GM12878 (cell line): Measurements from ENCODE around the gene CCNL2. TPM values are rescaled to one million over a fixed set of nuclear protein-coding genes. Genes with fewer than 3 reads are reported as not detected.

Source experiments
- ATAC-seq: fragments of 200-7000 bp; cut with Tn5 transposase; 3 replicates; pipeline ENCODE4 v1.9.1; 2020; ENCODE audit warnings: mild to moderate bottlenecking, moderate library complexity
- BruUV-seq: library from RNA; stranded (reverse); fragments of 400-500 nt; replicated peaks from 2 replicates; lab custom pipeline; 2021; lab: Mats Ljungman, UMichigan
- CTCF ChIA-PET: fragments of 300-600 bp; sonication (Branson Sonifier 250); formaldehyde crosslinking; extraction: SDS; loops from one replicate; lab custom pipeline; 2021; ENCODE audit warnings: inconsistent platforms; lab: Yijun Ruan, JAX
- POLR2A ChIA-PET: fragments of 350-600 bp; formaldehyde crosslinking; extraction: SDS; loops from one replicate; lab custom pipeline; 2021; ENCODE audit warnings: inconsistent platforms; lab: Charles Lee
- RAD21 ChIA-PET: fragments of 300-600 bp; sonication (Branson Sonifier 250); formaldehyde crosslinking; loops from one replicate; lab custom pipeline; 2023; ENCODE audit warnings: antibody characterized with exemption; ENCODE audit not compliant: unreplicated experiment; lab: Charles Lee
- SMC1A ChIA-PET: fragments of 300-600 bp; sonication (Branson Sonifier 250); formaldehyde crosslinking; loops from one replicate; lab custom pipeline; 2023; ENCODE audit not compliant: unreplicated experiment, uncharacterized antibody; lab: Charles Lee
- DNase-seq: peaks from one replicate; pipeline ENCODE4 v3.0.0-alpha.2; 2011; ENCODE audit warnings: low read depth, low spot score
- FAIRE-seq: peaks from 3 replicates; lab custom pipeline; 2011; peaks lifted over from hg19 to GRCh38; lab: Jason Lieb, UNC
- H2AFZ ChIP-seq: 2 replicates; pipeline ENCODE4 v1.6.0; 2011; ENCODE audit warnings: low read depth, low read length, control low read depth; ENCODE audit not compliant: control insufficient read depth
- H3K27ac ChIP-seq: 2 replicates; pipeline ENCODE4 v1.5.1; 2011; ENCODE audit warnings: control low read depth; ENCODE audit not compliant: control insufficient read depth, insufficient read depth
- H3K27me3 ChIP-seq, 2 experiments: replicated peaks in 1 of 2; 2 replicates each; pipeline versions ENCODE4 v1.6.0 to v1.6.1; 2011; ENCODE audit warnings: low read length in 1 of 2; ENCODE audit not compliant: control insufficient read depth in 2 of 2, insufficient read depth in 2 of 2
- H3K36me3 ChIP-seq, 2 experiments: 2 replicates each; pipeline ENCODE4 v1.5.1; 2011; ENCODE audit warnings: low read length in 1 of 2; ENCODE audit not compliant: control insufficient read depth in 2 of 2, insufficient read depth in 2 of 2
- H3K4me1 ChIP-seq: 2 replicates; pipeline ENCODE4 v1.6.1; 2011; ENCODE audit warnings: mild to moderate bottlenecking, low read length, moderate library complexity, mixed read lengths; ENCODE audit not compliant: control insufficient read depth, insufficient read depth
- H3K4me2 ChIP-seq: 2 replicates; pipeline ENCODE4 v1.6.0; 2011; ENCODE audit warnings: control low read depth; ENCODE audit not compliant: control insufficient read depth, insufficient read depth
- H3K4me3 ChIP-seq: fragments of 200-600 bp; sonication (generic); 2 replicates; pipeline ENCODE4 v1.5.1; 2016
- H3K79me2 ChIP-seq: 2 replicates; pipeline ENCODE4 v1.6.0; 2011; ENCODE audit warnings: low read length; ENCODE audit not compliant: control insufficient read depth, insufficient read depth
- H3K9ac ChIP-seq: 2 replicates; pipeline ENCODE4 v1.8.0; 2011; ENCODE audit warnings: low read length, control low read depth, mixed read lengths; ENCODE audit not compliant: control insufficient read depth, insufficient read depth
- H3K9me3 ChIP-seq: replicated peaks from 3 replicates; pipeline ENCODE4 v1.5.1; 2011; ENCODE audit warnings: mild to moderate bottlenecking, low read length; ENCODE audit not compliant: control insufficient read depth, insufficient read depth
- H4K20me1 ChIP-seq: 2 replicates; pipeline ENCODE4 v1.6.0; 2011; ENCODE audit not compliant: control insufficient read depth, insufficient read depth
- GABPA ChIP-seq: IDR thresholded peaks from 2 replicates; pipeline ENCODE4 v1.6.1; 2014; ENCODE audit warnings: antibody characterized with exemption, low read depth, mild to moderate bottlenecking, inconsistent platforms
- HDGF ChIP-seq: fragments of 450-650 bp; IDR thresholded peaks from 2 replicates; pipeline ENCODE4 v1.6.1; 2016; ENCODE audit warnings: antibody characterized with exemption
- JUND ChIP-seq: IDR thresholded peaks from 2 replicates; pipeline ENCODE4 v1.6.1; 2012; ENCODE audit warnings: low read depth, mild to moderate bottlenecking, low read length, improper control_type of control experiment, moderate library complexity
- KLF5 ChIP-seq: fragments of 450-650 bp; IDR thresholded peaks from 2 replicates; pipeline ENCODE4 v1.6.1; 2014; ENCODE audit warnings: mild to moderate bottlenecking; ENCODE audit not compliant: partially characterized antibody
- NFXL1 ChIP-seq: fragments of 450-650 bp; IDR thresholded peaks from 2 replicates; pipeline ENCODE4 v1.6.1; 2017; ENCODE audit warnings: antibody characterized with exemption, mild to moderate bottlenecking, borderline replicate concordance
- POLR2A ChIP-seq: IDR thresholded peaks from 2 replicates; pipeline ENCODE4 v1.6.1; 2011; ENCODE audit warnings: low read depth, mild to moderate bottlenecking, low read length
- SPI1 ChIP-seq: IDR thresholded peaks from 2 replicates; pipeline ENCODE4 v1.6.1; 2011; ENCODE audit warnings: low read depth, mild to moderate bottlenecking, low read length, moderate library complexity, borderline replicate concordance; ENCODE audit not compliant: insufficient read depth
- STAT1 ChIP-seq: fragments of 450-650 bp; conservative IDR thresholded peaks from 2 replicates; pipeline ENCODE4 v1.6.1; 2014; ENCODE audit warnings: antibody characterized with exemption, mild to moderate bottlenecking
- TBL1XR1 ChIP-seq: IDR thresholded peaks from 2 replicates; pipeline ENCODE4 v1.6.1; 2012; ENCODE audit warnings: low read depth, low read length, improper control_type of control experiment
- ZBED1 ChIP-seq: IDR thresholded peaks from 2 replicates; pipeline ENCODE4 v1.6.1; 2016; ENCODE audit warnings: borderline replicate concordance
- WGBS: methylation state at CpG from one replicate; pipeline ENCODE4 v1.1.6; 2016; ENCODE audit warnings: low lambda C conversion rate; ENCODE audit not compliant: insufficient replicate concordance, insufficient coverage; ENCODE audit errors: missing lambda C conversion rate; 5-methylcytosine and 5-hydroxymethylcytosine counted together
- in situ Hi-C: fragments of 300-500 bp; cut with MboI; formaldehyde crosslinking; loops from 9 replicates; pipeline ENCODE4 v1.14.3; 2018; ENCODE audit warnings: mixed read lengths
- intact Hi-C: fragments of 100-400 bp; cut with micrococcal nuclease; formaldehyde crosslinking; loops from one replicate; pipeline ENCODE4 v1.14.2; 2022; ENCODE audit not compliant: unreplicated experiment
- polyA plus RNA-seq, 11 experiments: library from polyadenylated mRNA; depleted of rRNA in 4 of 11; unstranded in 6 of 11; stranded (reverse) in 5 of 11; fragments of >200 nt; fragmentation: Nextera tagmentation in 4 of 11; fragmentation: Illumina TruSeq in 1 of 11; extraction: Ambion mirVana in 4 of 11; extraction: Trizol in 1 of 11; gene quantifications; 1 replicate in 1 of 11; 2 replicates in 10 of 11; pipeline versions ENCODE4 v1.2.1 to v1.2.3, GENCODE V29; 2011 to 2016; ENCODE audit warnings: inconsistent platforms in 2 of 11, missing spikeins in 2 of 11, low read depth in 1 of 11
- total RNA-seq, 4 experiments: library from RNA; depleted of rRNA in 3 of 4; stranded (reverse); fragments of >200 nt in 3 of 4; fragmentation: Illumina TruSeq in 1 of 4; extraction: Trizol in 1 of 4; gene quantifications; 2 replicates each; pipeline versions ENCODE4 v1.2.1 to v1.2.3, GENCODE V29; 2013 to 2021
- TF ChIP-seq, protein P1 (sequence below): IDR thresholded peaks from 2 replicates; pipeline ENCODE4 v1.6.1; 2011; ENCODE audit warnings: borderline replicate concordance, low read depth, mild to moderate bottlenecking, moderate library complexity, low read length; ENCODE audit not compliant: insufficient read depth, poor library complexity, severe bottlenecking
- TF ChIP-seq, protein P2 (sequence below): fragments of 450-650 bp; IDR thresholded peaks from 2 replicates; pipeline ENCODE4 v1.6.1; 2016; ENCODE audit warnings: mild to moderate bottlenecking
- TF ChIP-seq, protein P3 (sequence below): IDR thresholded peaks from 2 replicates; pipeline ENCODE4 v1.6.1; 2012; ENCODE audit warnings: low read depth, low read length, improper control_type of control experiment
- TF ChIP-seq, protein P4 (sequence below): fragments of 150-350 bp; IDR thresholded peaks from 2 replicates; pipeline ENCODE4 v1.6.1; 2014; ENCODE audit warnings: mild to moderate bottlenecking, low read depth, low read length

CCNL2 gene
- total and polyA plus RNA-seq, 10 of the 15 experiments (the other 5 are each of a cell fraction or from before 2014, with no cell fraction given), result 2.1 to 143 (median 101) TPM

DNA sequence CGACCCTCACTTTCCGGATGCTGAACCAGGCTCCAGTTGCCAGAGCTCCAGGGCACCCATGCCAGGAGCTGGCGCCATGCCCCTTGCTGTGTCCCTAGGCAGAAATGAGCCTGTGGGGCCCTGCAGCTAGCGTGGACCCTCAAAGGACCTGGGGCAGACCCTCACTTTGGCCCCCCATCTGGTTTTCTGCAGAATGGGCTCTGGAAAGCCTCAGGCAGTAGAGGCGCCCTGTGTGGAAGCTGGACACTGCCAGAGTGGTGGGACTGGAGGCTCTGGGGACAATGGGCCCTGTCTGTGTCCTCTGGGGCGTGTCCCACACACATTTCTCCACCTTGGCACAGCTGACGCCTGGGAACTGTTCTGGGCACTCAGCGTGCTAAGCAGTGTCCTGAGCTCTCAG lies 17.8 kb downstream of the CCNL2 start:
- H3K9ac ChIP-seq, result no peak overlapping the region
- ChIA-PET RAD21 (no interaction called here), POLR2A (interaction anchor here (1.0 kb wide), 1 partner anchor 19 kb away, joined by 3 read pairs; no protein-coding TSS in a partner anchor), CTCF (no interaction called here), SMC1A (no interaction called here)
- DNase-seq (no peak), FAIRE-seq (no peak), ATAC-seq (no peak)
- H4K20me1 ChIP-seq, result no peaks in the 10 kb centered on the region
- no peaks in the 10 kb centered on the region for H3K9me3 ChIP-seq
- no peak overlapping the region for H3K4me2 ChIP-seq
- H3K27me3 ChIP-seq, result no peaks in the 10 kb centered on the region
- no TSS peak for BruUV-seq
- H3K4me1 ChIP-seq, result no peaks in the 10 kb centered on the region
- intact Hi-C loops, result no loop called here
- no peak overlapping the region for H2AFZ ChIP-seq
- no peak overlapping the region for H3K27ac ChIP-seq
- 57% methylated on average over 6 of the region's 8 CpGs for WGBS
- in situ Hi-C loops, result no loop called here
- peaks cover 7 to 16% of the 10 kb centered on the region in 2 experiments for H3K36me3 ChIP-seq
- TF ChIP-seq KLF5 (no peak), STAT1 (no peak), NFXL1 (no peak), SPI1 (no peak)
- TF ChIP-seq, protein P1, sequence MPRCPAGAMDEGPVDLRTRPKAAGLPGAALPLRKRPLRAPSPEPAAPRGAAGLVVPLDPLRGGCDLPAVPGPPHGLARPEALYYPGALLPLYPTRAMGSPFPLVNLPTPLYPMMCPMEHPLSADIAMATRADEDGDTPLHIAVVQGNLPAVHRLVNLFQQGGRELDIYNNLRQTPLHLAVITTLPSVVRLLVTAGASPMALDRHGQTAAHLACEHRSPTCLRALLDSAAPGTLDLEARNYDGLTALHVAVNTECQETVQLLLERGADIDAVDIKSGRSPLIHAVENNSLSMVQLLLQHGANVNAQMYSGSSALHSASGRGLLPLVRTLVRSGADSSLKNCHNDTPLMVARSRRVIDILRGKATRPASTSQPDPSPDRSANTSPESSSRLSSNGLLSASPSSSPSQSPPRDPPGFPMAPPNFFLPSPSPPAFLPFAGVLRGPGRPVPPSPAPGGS, result no peak
- peaks cover 2% of the 10 kb centered on the region; the same call in 1 of the 2 replicates for H3K79me2 ChIP-seq
- H3K4me3 ChIP-seq, result no peak overlapping the region

DNA sequence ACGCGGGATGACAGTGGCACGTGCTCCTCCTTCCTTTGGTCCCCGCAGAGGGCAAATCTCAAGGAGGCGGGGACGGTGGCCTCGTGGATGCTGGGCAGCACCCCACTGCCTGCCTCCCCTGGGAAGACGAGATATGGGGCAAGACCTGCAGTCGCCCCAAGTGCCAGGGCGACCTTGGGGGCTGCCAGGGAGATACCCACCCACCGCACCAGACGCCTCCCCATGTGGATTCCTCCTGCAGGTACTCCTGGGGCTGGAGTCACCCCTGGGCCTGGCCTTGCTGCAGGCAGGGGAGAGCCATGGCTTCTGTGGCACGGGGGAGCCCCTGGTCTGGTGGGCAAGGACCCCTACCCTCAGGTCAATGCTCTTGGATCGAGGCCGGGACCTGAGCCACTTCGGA lies 18.3 kb downstream of the CCNL2 start:
- RAD21 ChIA-PET, result no interaction called here
- in situ Hi-C loops (no loop called here), intact Hi-C loops (no loop called here)
- ATAC-seq (no peak), FAIRE-seq (no peak), DNase-seq (no peak)
- CTCF ChIA-PET, result no interaction called here
- Histone ChIP-seq H3K9me3 (no peaks in the 10 kb centered on the region), H3K4me2 (no peak overlapping the region), H3K4me3 (no peak overlapping the region), H3K4me1 (peaks cover 3% of the 10 kb centered on the region; the same call in 1 of the 2 replicates), H3K9ac (no peak overlapping the region), H4K20me1 (no peaks in the 10 kb centered on the region), H3K27ac (no peak overlapping the region), H2AFZ (no peak overlapping the region), H3K36me3 (peaks cover 3 to 11% of the 10 kb centered on the region in 2 experiments; a peak in 3 of 4 replicates), H3K79me2 (peaks cover 5% of the 10 kb centered on the region), H3K27me3 (no peaks in the 10 kb centered on the region)
- no TSS peak for BruUV-seq
- SMC1A ChIA-PET, result no interaction called here
- POLR2A ChIA-PET, result interaction anchor here (1.0 kb wide), 1 partner anchor 19 kb away, joined by 3 read pairs; no protein-coding TSS in a partner anchor
- 97% methylated on average over 16 of the region's 16 CpGs for WGBS
- TF ChIP-seq, protein P2, sequence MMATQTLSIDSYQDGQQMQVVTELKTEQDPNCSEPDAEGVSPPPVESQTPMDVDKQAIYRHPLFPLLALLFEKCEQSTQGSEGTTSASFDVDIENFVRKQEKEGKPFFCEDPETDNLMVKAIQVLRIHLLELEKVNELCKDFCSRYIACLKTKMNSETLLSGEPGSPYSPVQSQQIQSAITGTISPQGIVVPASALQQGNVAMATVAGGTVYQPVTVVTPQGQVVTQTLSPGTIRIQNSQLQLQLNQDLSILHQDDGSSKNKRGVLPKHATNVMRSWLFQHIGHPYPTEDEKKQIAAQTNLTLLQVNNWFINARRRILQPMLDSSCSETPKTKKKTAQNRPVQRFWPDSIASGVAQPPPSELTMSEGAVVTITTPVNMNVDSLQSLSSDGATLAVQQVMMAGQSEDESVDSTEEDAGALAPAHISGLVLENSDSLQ, result no peak
- TF ChIP-seq POLR2A (no peak), HDGF (no peak), JUND (no peak), ZBED1 (no peak), GABPA (no peak), TBL1XR1 (no peak), KLF5 (no peak)
- TF ChIP-seq, protein P3, sequence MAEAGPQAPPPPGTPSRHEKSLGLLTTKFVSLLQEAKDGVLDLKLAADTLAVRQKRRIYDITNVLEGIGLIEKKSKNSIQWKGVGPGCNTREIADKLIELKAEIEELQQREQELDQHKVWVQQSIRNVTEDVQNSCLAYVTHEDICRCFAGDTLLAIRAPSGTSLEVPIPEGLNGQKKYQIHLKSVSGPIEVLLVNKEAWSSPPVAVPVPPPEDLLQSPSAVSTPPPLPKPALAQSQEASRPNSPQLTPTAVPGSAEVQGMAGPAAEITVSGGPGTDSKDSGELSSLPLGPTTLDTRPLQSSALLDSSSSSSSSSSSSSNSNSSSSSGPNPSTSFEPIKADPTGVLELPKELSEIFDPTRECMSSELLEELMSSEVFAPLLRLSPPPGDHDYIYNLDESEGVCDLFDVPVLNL, result no peak
- TF ChIP-seq, protein P4, sequence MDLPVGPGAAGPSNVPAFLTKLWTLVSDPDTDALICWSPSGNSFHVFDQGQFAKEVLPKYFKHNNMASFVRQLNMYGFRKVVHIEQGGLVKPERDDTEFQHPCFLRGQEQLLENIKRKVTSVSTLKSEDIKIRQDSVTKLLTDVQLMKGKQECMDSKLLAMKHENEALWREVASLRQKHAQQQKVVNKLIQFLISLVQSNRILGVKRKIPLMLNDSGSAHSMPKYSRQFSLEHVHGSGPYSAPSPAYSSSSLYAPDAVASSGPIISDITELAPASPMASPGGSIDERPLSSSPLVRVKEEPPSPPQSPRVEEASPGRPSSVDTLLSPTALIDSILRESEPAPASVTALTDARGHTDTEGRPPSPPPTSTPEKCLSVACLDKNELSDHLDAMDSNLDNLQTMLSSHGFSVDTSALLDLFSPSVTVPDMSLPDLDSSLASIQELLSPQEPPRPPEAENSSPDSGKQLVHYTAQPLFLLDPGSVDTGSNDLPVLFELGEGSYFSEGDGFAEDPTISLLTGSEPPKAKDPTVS, result no peak
